ENCODE results near the gene ITGB1.

DNA sequence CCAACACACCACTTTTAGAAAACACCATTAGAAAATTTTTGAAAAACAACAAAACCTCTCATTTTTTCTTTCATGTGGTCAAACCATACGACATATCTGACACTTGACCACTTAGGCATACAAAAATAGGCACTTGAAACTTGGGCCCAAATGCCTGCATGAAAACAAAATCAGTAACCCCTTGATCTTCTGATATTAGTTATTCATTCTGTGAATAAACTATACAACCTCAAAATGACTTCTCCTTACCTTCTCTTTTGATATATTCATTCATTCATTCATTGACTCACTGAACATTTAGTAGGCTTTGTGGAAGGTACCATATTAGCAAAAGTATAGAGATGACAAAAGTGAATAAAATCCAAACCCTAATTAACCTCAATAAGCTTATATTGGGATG, 26.4 kb downstream of the ITGB1 start:
- TF ChIP-seq CTCF (IDR thresholded peaks at IDR 0.05; ENCODE audit: low read depth, low read length, poor library complexity, severe bottlenecking) (no peak), EZH2phosphoT487 (IDR thresholded peaks at IDR 0.05; ENCODE audit: borderline replicate concordance, low read length) (no peak)

Data from DOHH2 (cell line).